Measurements from ENCODE around the gene COL4A2.

Gene COL4A2

GRCh38 chr13:110431425-110432294 is 124.6 kb downstream of the COL4A2 start:
- no peaks in the 10 kb centered on the region for H3K4me1 Mint-ChIP-seq
- no peak overlapping the region for H3K27ac Mint-ChIP-seq
- DNase-seq: no peak
- H3K4me3 Mint-ChIP-seq: no peak overlapping the region
- no peaks in the 10 kb centered on the region for H3K9me3 Mint-ChIP-seq
- CTCF ChIA-PET: interaction anchor here (1.7 kb wide), 1 partner anchor 12 kb away, joined by 4 read pairs; no protein-coding TSS in a partner anchor
- peaks cover 69% of the 10 kb centered on the region for H3K27me3 Mint-ChIP-seq
- H3K36me3 Mint-ChIP-seq: no peaks in the 10 kb centered on the region

GRCh38 chr13:110432522-110432921 is 125.4 kb downstream of the COL4A2 start:
- H3K27ac Mint-ChIP-seq: no peak overlapping the region
- H3K4me1 Mint-ChIP-seq: no peaks in the 10 kb centered on the region
- no peak overlapping the region for H3K4me3 Mint-ChIP-seq
- no peaks in the 10 kb centered on the region for H3K36me3 Mint-ChIP-seq
- H3K9me3 Mint-ChIP-seq: no peaks in the 10 kb centered on the region
- no peak for DNase-seq
- H3K27me3 Mint-ChIP-seq: peaks cover 70% of the 10 kb centered on the region
- CTCF ChIA-PET: no interaction called here

- H3K27me3 Mint-ChIP-seq: peaks cover 68% of the 10 kb centered on the region
- no peaks in the 10 kb centered on the region for H3K36me3 Mint-ChIP-seq
- DNase-seq: no peak
- no peaks in the 10 kb centered on the region for H3K9me3 Mint-ChIP-seq
- no peaks in the 10 kb centered on the region for H3K4me1 Mint-ChIP-seq
- CTCF ChIA-PET: no interaction called here
- no peak overlapping the region for H3K27ac Mint-ChIP-seq
- no peak overlapping the region for H3K4me3 Mint-ChIP-seq
Measured at GRCh38 chr13:110433014-110433413, 125.9 kb downstream of the COL4A2 start.

GRCh38 chr13:110434629-110435028 is 127.5 kb downstream of the COL4A2 start:
- H3K4me1 Mint-ChIP-seq: no peaks in the 10 kb centered on the region
- H3K36me3 Mint-ChIP-seq: no peaks in the 10 kb centered on the region
- peaks cover 72% of the 10 kb centered on the region for H3K27me3 Mint-ChIP-seq
- CTCF ChIA-PET: no interaction called here
- H3K4me3 Mint-ChIP-seq: no peak overlapping the region
- H3K9me3 Mint-ChIP-seq: no peaks in the 10 kb centered on the region
- H3K27ac Mint-ChIP-seq: no peak overlapping the region
- no peak for DNase-seq

GRCh38 chr13:110435331-110435730 is 128.2 kb downstream of the COL4A2 start:
- CTCF ChIA-PET: no interaction called here

GRCh38 chr13:110436276-110436675 is 129.2 kb downstream of the COL4A2 start:
- Mint-ChIP-seq H3K27ac (no peak overlapping the region), H3K36me3 (no peaks in the 10 kb centered on the region), H3K4me3 (no peak overlapping the region), H3K27me3 (peaks cover 75% of the 10 kb centered on the region), H3K9me3 (no peaks in the 10 kb centered on the region), H3K4me1 (no peaks in the 10 kb centered on the region)
- no peak for DNase-seq
- CTCF ChIA-PET: no interaction called here

More at GRCh38 chr13:110435331-110435730, 128.2 kb downstream of the COL4A2 start:
- Mint-ChIP-seq H3K9me3 (no peaks in the 10 kb centered on the region), H3K27ac (no peak overlapping the region), H3K27me3 (peaks cover 76% of the 10 kb centered on the region), H3K4me3 (no peak overlapping the region), H3K36me3 (no peaks in the 10 kb centered on the region), H3K4me1 (no peaks in the 10 kb centered on the region)
- DNase-seq: no peak

GRCh38 chr13:110436786-110437370 is 129.8 kb downstream of the COL4A2 start:
- Mint-ChIP-seq H3K27me3 (peaks cover 74% of the 10 kb centered on the region), H3K27ac (no peak overlapping the region), H3K9me3 (no peaks in the 10 kb centered on the region), H3K36me3 (no peaks in the 10 kb centered on the region), H3K4me1 (no peaks in the 10 kb centered on the region), H3K4me3 (no peak overlapping the region)
- no peak for DNase-seq
- CTCF ChIA-PET: no interaction called here

- H3K27ac Mint-ChIP-seq: no peak overlapping the region
- H3K27me3 Mint-ChIP-seq: peaks cover 72% of the 10 kb centered on the region
- DNase-seq: no peak
- no peak overlapping the region for H3K4me3 Mint-ChIP-seq
- H3K4me1 Mint-ChIP-seq: no peaks in the 10 kb centered on the region
- no peaks in the 10 kb centered on the region for H3K36me3 Mint-ChIP-seq
- H3K9me3 Mint-ChIP-seq: no peaks in the 10 kb centered on the region
- CTCF ChIA-PET: no interaction called here
Measured at GRCh38 chr13:110438211-110438610, 131.1 kb downstream of the COL4A2 start.

GRCh38 chr13:110438776-110439175 is 131.7 kb downstream of the COL4A2 start:
- Mint-ChIP-seq H3K4me3 (no peak overlapping the region), H3K27me3 (peaks cover 72% of the 10 kb centered on the region)
- CTCF ChIA-PET: no interaction called here

GRCh38 chr13:110440946-110441731 is 134.1 kb downstream of the COL4A2 start:
- Mint-ChIP-seq H3K27ac (no peak overlapping the region), H3K9me3 (no peaks in the 10 kb centered on the region), H3K36me3 (no peaks in the 10 kb centered on the region), H3K4me1 (no peaks in the 10 kb centered on the region), H3K27me3 (peaks cover 80% of the 10 kb centered on the region), H3K4me3 (no peak overlapping the region)
- no peak for DNase-seq
- CTCF ChIA-PET: no interaction called here

More at GRCh38 chr13:110438776-110439175, 131.7 kb downstream of the COL4A2 start:
- H3K27ac Mint-ChIP-seq: no peak overlapping the region
- no peak for DNase-seq
- H3K4me1 Mint-ChIP-seq: no peaks in the 10 kb centered on the region
- no peaks in the 10 kb centered on the region for H3K9me3 Mint-ChIP-seq
- H3K36me3 Mint-ChIP-seq: no peaks in the 10 kb centered on the region

GRCh38 chr13:110442930-110443621 is 136.0 kb downstream of the COL4A2 start:
- H3K27me3 Mint-ChIP-seq: peaks cover 81% of the 10 kb centered on the region
- no peaks in the 10 kb centered on the region for H3K36me3 Mint-ChIP-seq
- no peak overlapping the region for H3K27ac Mint-ChIP-seq
- H3K9me3 Mint-ChIP-seq: no peaks in the 10 kb centered on the region
- peak; percentile 13 for DNase-seq
- H3K4me3 Mint-ChIP-seq: no peak overlapping the region
- CTCF ChIA-PET: interaction anchor here (1.9 kb wide), 1 partner anchor 222 kb away, joined by 7 read pairs; no protein-coding TSS in a partner anchor
- H3K4me1 Mint-ChIP-seq: no peaks in the 10 kb centered on the region

GRCh38 chr13:110443622-110444225 is 136.6 kb downstream of the COL4A2 start:
- H3K4me3 Mint-ChIP-seq: no peak overlapping the region
- DNase-seq: no peak
- H3K27me3 Mint-ChIP-seq: peaks cover 77% of the 10 kb centered on the region
- H3K36me3 Mint-ChIP-seq: no peaks in the 10 kb centered on the region
- H3K27ac Mint-ChIP-seq: no peak overlapping the region
- CTCF ChIA-PET: interaction anchor here (1.1 to 1.9 kb wide), 2 partner anchors 13 to 223 kb away, joined by 4 to 7 read pairs; no protein-coding TSS in a partner anchor
- H3K4me1 Mint-ChIP-seq: no peaks in the 10 kb centered on the region
- H3K9me3 Mint-ChIP-seq: no peaks in the 10 kb centered on the region

GRCh38 chr13:110444226-110444653 is 137.2 kb downstream of the COL4A2 start:
- peaks cover 75% of the 10 kb centered on the region for H3K27me3 Mint-ChIP-seq
- CTCF ChIA-PET: interaction anchor here (1.1 to 1.9 kb wide), 2 partner anchors 14 to 223 kb away, joined by 4 to 7 read pairs; no protein-coding TSS in a partner anchor
- peak; percentile 20 for DNase-seq
- H3K36me3 Mint-ChIP-seq: no peaks in the 10 kb centered on the region
- H3K4me1 Mint-ChIP-seq: no peaks in the 10 kb centered on the region
- H3K27ac Mint-ChIP-seq: no peak overlapping the region
- H3K4me3 Mint-ChIP-seq: no peak overlapping the region
- H3K9me3 Mint-ChIP-seq: no peaks in the 10 kb centered on the region
